GM23338 (cell line): ENCODE results near the gene COL26A1. TPM values are rescaled to one million over a fixed set of nuclear protein-coding genes. Genes with fewer than 3 reads are reported as not detected.

Source experiments
- ATAC-seq: fragments of 200-7000 bp; cut with Tn5 transposase; 3 replicates; pipeline ENCODE4 v1.9.1; 2020
- DNase-seq: peaks from one replicate; pipeline ENCODE4 v3.0.0-alpha.2; 2015; ENCODE audit warnings: low spot score
- H2AFZ ChIP-seq: fragments of 200-600 bp; sonication (generic); 2 replicates; pipeline ENCODE4 v1.8.0; 2016; ENCODE audit warnings: antibody characterized with exemption, mild to moderate bottlenecking, moderate library complexity
- H3F3A ChIP-seq: fragments of 200-600 bp; sonication (generic); replicated peaks from 2 replicates; pipeline ENCODE4 v1.8.0; 2017; ENCODE audit warnings: antibody characterized with exemption, mixed run types, low read depth
- H3K27ac ChIP-seq: fragments of 200-600 bp; sonication (generic); 2 replicates; pipeline ENCODE4 v1.6.1; 2016; ENCODE audit warnings: low read depth
- H3K27me3 ChIP-seq: fragments of 200-600 bp; sonication (generic); 2 replicates; pipeline ENCODE4 v1.8.0; 2016; ENCODE audit warnings: mild to moderate bottlenecking, mixed run types, moderate library complexity; ENCODE audit not compliant: insufficient read depth
- H3K36me3 ChIP-seq: fragments of 200-600 bp; sonication (generic); 2 replicates; pipeline ENCODE4 v1.8.0; 2016; ENCODE audit warnings: mild to moderate bottlenecking; ENCODE audit not compliant: insufficient read depth
- H3K4me1 ChIP-seq: fragments of 200-600 bp; sonication (generic); 2 replicates; pipeline ENCODE4 v1.8.0; 2016; ENCODE audit warnings: mild to moderate bottlenecking, moderate library complexity; ENCODE audit not compliant: insufficient read depth
- H3K4me2 ChIP-seq: fragments of 200-600 bp; sonication (generic); 2 replicates; pipeline ENCODE4 v1.7.1; 2017; ENCODE audit warnings: mixed run types
- H3K4me3 ChIP-seq: fragments of 200-600 bp; sonication (generic); 2 replicates; pipeline ENCODE4 v1.6.1; 2016; ENCODE audit warnings: mixed run types
- H3K79me2 ChIP-seq: fragments of 200-600 bp; sonication (generic); replicated peaks from 2 replicates; pipeline ENCODE4 v1.8.0; 2017; ENCODE audit warnings: mild to moderate bottlenecking; ENCODE audit not compliant: insufficient read depth
- H3K9me2 ChIP-seq: fragments of 200-600 bp; sonication (generic); 2 replicates; pipeline ENCODE4 v1.8.0; 2017; ENCODE audit not compliant: insufficient read depth
- H4K20me1 ChIP-seq: fragments of 200-600 bp; sonication (generic); replicated peaks from 2 replicates; pipeline ENCODE4 v1.8.0; 2017; ENCODE audit warnings: mild to moderate bottlenecking; ENCODE audit not compliant: insufficient read depth
- H3K27ac Mint-ChIP-seq: 2 replicates; pipeline ENCODE4 v1.8.0; 2020; ENCODE audit warnings: inconsistent platforms, mild to moderate bottlenecking, moderate library complexity, mixed read lengths
- H3K27me3 Mint-ChIP-seq: 3 replicates; pipeline ENCODE4 v1.8.0; 2022; ENCODE audit warnings: low read depth, mild to moderate bottlenecking, moderate library complexity, mixed read lengths, inconsistent platforms; ENCODE audit not compliant: insufficient read depth, poor library complexity
- H3K36me3 Mint-ChIP-seq: 3 replicates; pipeline ENCODE4 v1.8.0; 2021; ENCODE audit warnings: low read depth, mild to moderate bottlenecking, inconsistent platforms, moderate library complexity, mixed read lengths
- H3K4me1 Mint-ChIP-seq: 3 replicates; pipeline ENCODE4 v1.8.0; 2020; ENCODE audit warnings: mild to moderate bottlenecking, inconsistent platforms, mixed read lengths
- H3K4me3 Mint-ChIP-seq: 3 replicates; pipeline ENCODE4 v1.8.0; 2021; ENCODE audit warnings: moderate library complexity, mild to moderate bottlenecking, inconsistent platforms, mixed read lengths
- H3K9me3 Mint-ChIP-seq: 3 replicates; pipeline ENCODE4 v1.8.0; 2020; ENCODE audit warnings: moderate library complexity, mild to moderate bottlenecking, inconsistent platforms, mixed read lengths
- CREB1 ChIP-seq: fragments of 250-450 bp; sonication (Bioruptor Pico); IDR thresholded peaks from 2 replicates; pipeline ENCODE4 v1.5.0; 2020; ENCODE audit warnings: low read depth, mild to moderate bottlenecking, moderate library complexity
- EZH2 ChIP-seq: fragments of 200-600 bp; sonication (generic); IDR thresholded peaks from one replicate; pipeline ENCODE4 v1.8.0; 2017; ENCODE audit warnings: antibody characterized with exemption, mild to moderate bottlenecking, low read depth; ENCODE audit not compliant: unreplicated experiment
- EZH2phosphoT487 ChIP-seq: fragments of 200-600 bp; sonication (generic); IDR thresholded peaks from one replicate; pipeline ENCODE4 v1.8.1; 2018; ENCODE audit warnings: antibody characterized with exemption; ENCODE audit not compliant: unreplicated experiment
- JUNB ChIP-seq: IDR thresholded peaks from one replicate; pipeline ENCODE4 v1.6.1; 2016; ENCODE audit warnings: antibody characterized with exemption; ENCODE audit not compliant: unreplicated experiment
- NANOG ChIP-seq: IDR thresholded peaks from 2 replicates; pipeline ENCODE4 v1.6.1; 2016; ENCODE audit warnings: antibody characterized with exemption, borderline replicate concordance
- POLR2AphosphoS5 ChIP-seq: IDR thresholded peaks from 2 replicates; pipeline ENCODE4 v1.6.1; 2016; ENCODE audit warnings: antibody characterized with exemption, low read depth
- polyA plus RNA-seq: library from polyadenylated mRNA; unstranded; fragments of >200 nt; fragmentation: Nextera tagmentation; extraction: Ambion mirVana; gene quantifications from 2 replicates; pipeline ENCODE4 v1.2.1, GENCODE V29; 2016
- total RNA-seq: library from RNA; depleted of rRNA; stranded (reverse); fragments of >200 nt; shearing (Covaris generic); gene quantifications from 2 replicates; pipeline ENCODE4 v1.2.3, GENCODE V29; 2014
- TF ChIP-seq, protein P1 (sequence below): IDR thresholded peaks from one replicate; pipeline ENCODE4 v1.6.1; 2018; ENCODE audit warnings: antibody characterized with exemption; ENCODE audit not compliant: unreplicated experiment
- TF ChIP-seq, protein P2 (sequence below): fragments of 250-450 bp; sonication (Bioruptor Pico); IDR thresholded peaks from 2 replicates; pipeline ENCODE4 v1.5.0; 2020; ENCODE audit warnings: mild to moderate bottlenecking, moderate library complexity

Gene COL26A1
- total and polyA plus RNA-seq, 2 experiments from 2014 or later = 17.8 to 55.0 TPM

DNA sequence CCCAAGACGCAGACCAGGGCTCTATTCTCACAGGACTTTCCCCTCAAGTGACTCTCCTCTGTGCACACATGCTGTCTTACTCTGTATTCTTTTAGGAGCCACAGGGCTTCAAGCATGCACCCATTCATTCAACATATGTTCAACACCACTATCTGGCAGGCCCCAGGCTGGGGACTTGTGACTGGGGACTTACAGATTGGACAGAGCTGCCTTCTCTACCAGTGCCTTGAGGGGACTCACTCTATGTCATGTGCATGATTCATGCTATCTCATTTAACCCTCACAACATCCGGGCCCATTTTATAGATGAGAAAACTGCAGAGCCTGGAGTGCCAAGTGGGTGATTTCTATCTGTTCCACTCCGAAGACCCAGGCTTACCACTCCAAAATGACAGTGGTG is 232.1 kb downstream of the COL26A1 start:
- Mint-ChIP-seq H3K4me3 (no peak overlapping the region), H3K27me3 (peaks cover 3% of the 10 kb centered on the region), H3K4me1 (no peaks in the 10 kb centered on the region), H3K27ac (no peak overlapping the region), H3K36me3 (no peaks in the 10 kb centered on the region), H3K9me3 (no peaks in the 10 kb centered on the region)
- no peak overlapping the region for H3K4me2 ChIP-seq
- no peak overlapping the region for H2AFZ ChIP-seq
- H4K20me1 ChIP-seq = no peaks in the 10 kb centered on the region
- H3K9me2 ChIP-seq = no peaks in the 10 kb centered on the region
- H3K27ac ChIP-seq = no peak overlapping the region
- H3K4me1 ChIP-seq = no peaks in the 10 kb centered on the region
- no peak for ATAC-seq
- no peak for DNase-seq
- no peaks in the 10 kb centered on the region for H3F3A ChIP-seq
- no peaks in the 10 kb centered on the region for H3K79me2 ChIP-seq
- TF ChIP-seq NANOG = no peak
- no peak for TF ChIP-seq EZH2phosphoT487
- TF ChIP-seq, protein P1, sequence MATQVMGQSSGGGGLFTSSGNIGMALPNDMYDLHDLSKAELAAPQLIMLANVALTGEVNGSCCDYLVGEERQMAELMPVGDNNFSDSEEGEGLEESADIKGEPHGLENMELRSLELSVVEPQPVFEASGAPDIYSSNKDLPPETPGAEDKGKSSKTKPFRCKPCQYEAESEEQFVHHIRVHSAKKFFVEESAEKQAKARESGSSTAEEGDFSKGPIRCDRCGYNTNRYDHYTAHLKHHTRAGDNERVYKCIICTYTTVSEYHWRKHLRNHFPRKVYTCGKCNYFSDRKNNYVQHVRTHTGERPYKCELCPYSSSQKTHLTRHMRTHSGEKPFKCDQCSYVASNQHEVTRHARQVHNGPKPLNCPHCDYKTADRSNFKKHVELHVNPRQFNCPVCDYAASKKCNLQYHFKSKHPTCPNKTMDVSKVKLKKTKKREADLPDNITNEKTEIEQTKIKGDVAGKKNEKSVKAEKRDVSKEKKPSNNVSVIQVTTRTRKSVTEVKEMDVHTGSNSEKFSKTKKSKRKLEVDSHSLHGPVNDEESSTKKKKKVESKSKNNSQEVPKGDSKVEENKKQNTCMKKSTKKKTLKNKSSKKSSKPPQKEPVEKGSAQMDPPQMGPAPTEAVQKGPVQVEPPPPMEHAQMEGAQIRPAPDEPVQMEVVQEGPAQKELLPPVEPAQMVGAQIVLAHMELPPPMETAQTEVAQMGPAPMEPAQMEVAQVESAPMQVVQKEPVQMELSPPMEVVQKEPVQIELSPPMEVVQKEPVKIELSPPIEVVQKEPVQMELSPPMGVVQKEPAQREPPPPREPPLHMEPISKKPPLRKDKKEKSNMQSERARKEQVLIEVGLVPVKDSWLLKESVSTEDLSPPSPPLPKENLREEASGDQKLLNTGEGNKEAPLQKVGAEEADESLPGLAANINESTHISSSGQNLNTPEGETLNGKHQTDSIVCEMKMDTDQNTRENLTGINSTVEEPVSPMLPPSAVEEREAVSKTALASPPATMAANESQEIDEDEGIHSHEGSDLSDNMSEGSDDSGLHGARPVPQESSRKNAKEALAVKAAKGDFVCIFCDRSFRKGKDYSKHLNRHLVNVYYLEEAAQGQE = no peak
- TF ChIP-seq JUNB = no peak
- TF ChIP-seq EZH2 = no peak
- TF ChIP-seq, protein P2, sequence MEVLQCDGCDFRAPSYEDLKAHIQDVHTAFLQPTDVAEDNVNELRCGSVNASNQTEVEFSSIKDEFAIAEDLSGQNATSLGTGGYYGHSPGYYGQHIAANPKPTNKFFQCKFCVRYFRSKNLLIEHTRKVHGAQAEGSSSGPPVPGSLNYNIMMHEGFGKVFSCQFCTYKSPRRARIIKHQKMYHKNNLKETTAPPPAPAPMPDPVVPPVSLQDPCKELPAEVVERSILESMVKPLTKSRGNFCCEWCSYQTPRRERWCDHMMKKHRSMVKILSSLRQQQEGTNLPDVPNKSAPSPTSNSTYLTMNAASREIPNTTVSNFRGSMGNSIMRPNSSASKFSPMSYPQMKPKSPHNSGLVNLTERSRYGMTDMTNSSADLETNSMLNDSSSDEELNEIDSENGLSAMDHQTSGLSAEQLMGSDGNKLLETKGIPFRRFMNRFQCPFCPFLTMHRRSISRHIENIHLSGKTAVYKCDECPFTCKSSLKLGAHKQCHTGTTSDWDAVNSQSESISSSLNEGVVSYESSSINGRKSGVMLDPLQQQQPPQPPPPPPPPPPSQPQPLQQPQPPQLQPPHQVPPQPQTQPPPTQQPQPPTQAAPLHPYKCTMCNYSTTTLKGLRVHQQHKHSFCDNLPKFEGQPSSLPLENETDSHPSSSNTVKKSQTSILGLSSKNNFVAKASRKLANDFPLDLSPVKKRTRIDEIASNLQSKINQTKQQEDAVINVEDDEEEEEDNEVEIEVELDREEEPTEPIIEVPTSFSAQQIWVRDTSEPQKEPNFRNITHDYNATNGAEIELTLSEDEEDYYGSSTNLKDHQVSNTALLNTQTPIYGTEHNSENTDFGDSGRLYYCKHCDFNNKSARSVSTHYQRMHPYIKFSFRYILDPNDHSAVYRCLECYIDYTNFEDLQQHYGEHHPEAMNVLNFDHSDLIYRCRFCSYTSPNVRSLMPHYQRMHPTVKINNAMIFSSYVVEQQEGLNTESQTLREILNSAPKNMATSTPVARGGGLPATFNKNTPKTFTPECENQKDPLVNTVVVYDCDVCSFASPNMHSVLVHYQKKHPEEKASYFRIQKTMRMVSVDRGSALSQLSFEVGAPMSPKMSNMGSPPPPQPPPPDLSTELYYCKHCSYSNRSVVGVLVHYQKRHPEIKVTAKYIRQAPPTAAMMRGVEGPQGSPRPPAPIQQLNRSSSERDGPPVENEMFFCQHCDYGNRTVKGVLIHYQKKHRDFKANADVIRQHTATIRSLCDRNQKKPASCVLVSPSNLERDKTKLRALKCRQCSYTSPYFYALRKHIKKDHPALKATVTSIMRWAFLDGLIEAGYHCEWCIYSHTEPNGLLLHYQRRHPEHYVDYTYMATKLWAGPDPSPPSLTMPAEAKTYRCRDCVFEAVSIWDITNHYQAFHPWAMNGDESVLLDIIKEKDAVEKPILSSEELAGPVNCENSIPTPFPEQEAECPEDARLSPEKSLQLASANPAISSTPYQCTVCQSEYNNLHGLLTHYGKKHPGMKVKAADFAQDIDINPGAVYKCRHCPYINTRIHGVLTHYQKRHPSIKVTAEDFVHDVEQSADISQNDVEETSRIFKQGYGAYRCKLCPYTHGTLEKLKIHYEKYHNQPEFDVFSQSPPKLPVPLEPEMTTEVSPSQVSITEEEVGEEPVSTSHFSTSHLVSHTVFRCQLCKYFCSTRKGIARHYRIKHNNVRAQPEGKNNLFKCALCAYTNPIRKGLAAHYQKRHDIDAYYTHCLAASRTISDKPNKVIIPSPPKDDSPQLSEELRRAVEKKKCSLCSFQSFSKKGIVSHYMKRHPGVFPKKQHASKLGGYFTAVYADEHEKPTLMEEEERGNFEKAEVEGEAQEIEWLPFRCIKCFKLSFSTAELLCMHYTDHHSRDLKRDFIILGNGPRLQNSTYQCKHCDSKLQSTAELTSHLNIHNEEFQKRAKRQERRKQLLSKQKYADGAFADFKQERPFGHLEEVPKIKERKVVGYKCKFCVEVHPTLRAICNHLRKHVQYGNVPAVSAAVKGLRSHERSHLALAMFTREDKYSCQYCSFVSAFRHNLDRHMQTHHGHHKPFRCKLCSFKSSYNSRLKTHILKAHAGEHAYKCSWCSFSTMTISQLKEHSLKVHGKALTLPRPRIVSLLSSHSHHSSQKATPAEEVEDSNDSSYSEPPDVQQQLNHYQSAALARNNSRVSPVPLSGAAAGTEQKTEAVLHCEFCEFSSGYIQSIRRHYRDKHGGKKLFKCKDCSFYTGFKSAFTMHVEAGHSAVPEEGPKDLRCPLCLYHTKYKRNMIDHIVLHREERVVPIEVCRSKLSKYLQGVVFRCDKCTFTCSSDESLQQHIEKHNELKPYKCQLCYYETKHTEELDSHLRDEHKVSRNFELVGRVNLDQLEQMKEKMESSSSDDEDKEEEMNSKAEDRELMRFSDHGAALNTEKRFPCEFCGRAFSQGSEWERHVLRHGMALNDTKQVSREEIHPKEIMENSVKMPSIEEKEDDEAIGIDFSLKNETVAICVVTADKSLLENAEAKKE (CRISPR knock-in tag) = no peak
- no peak for TF ChIP-seq CREB1 (CRISPR knock-in tag)
- no peak for TF ChIP-seq POLR2AphosphoS5
- no peak overlapping the region for H3K4me3 ChIP-seq
- no peaks in the 10 kb centered on the region for H3K27me3 ChIP-seq
- H3K36me3 ChIP-seq = no peaks in the 10 kb centered on the region
